HepG2 (cell line): Measurements from ENCODE around the gene CSNK2A2. TPM values are rescaled to one million over a fixed set of nuclear protein-coding genes. Genes with fewer than 3 reads are reported as not detected.

Experiments
- ASH2L ChIP-seq: fragments of 300-600, 200-600 bp; sonication (generic); IDR thresholded peaks from 2 replicates; pipeline ENCODE4 v1.7.0; 2017; ENCODE audit warnings: low read depth, mild to moderate bottlenecking, moderate library complexity, mixed read lengths, low read length; ENCODE audit not compliant: insufficient read length
- CBX1 ChIP-seq: IDR thresholded peaks from one replicate; pipeline ENCODE4 v1.6.1; 2016; ENCODE audit warnings: antibody characterized with exemption, low read depth
- DNMT3B ChIP-seq: conservative IDR thresholded peaks from 2 replicates; pipeline ENCODE4 v1.6.1; 2016; ENCODE audit warnings: missing biosample characterization, control low read depth
- FIP1L1 ChIP-seq: fragments of 200-400 bp; formaldehyde crosslinking; IDR thresholded peaks from 2 replicates; pipeline ENCODE4 v1.6.1; 2018; ENCODE audit warnings: low read depth, mild to moderate bottlenecking, low read length, moderate library complexity, borderline replicate concordance; ENCODE audit not compliant: insufficient read depth
- FOXP1 ChIP-seq, 2 experiments: fragments of 450-650 bp in 1 of 2; IDR thresholded peaks; 2 replicates each; pipeline ENCODE4 v1.6.1; 2017 to 2018; ENCODE audit warnings: antibody characterized with exemption in 1 of 2
- HCFC1 ChIP-seq: fragments of 150-350 bp; IDR thresholded peaks from 2 replicates; pipeline ENCODE4 v1.6.1; 2014; ENCODE audit warnings: low read depth, low read length
- IRF9 ChIP-seq: sonication (generic); formaldehyde crosslinking; IDR thresholded peaks from 2 replicates; pipeline ENCODE4 v1.8.0; 2022; ENCODE audit warnings: missing genetic modification reagents, mild to moderate bottlenecking, borderline replicate concordance
- KLF15 ChIP-seq: sonication (generic); formaldehyde crosslinking; IDR thresholded peaks from 2 replicates; pipeline ENCODE4 v1.8.1; 2023; ENCODE audit warnings: borderline replicate concordance, mild to moderate bottlenecking, inconsistent platforms, missing genetic modification reagents, mixed read lengths
- PHF5A ChIP-seq: IDR thresholded peaks from one replicate; pipeline ENCODE4 v1.6.1; 2018; ENCODE audit warnings: low read depth, missing genetic modification reagents; ENCODE audit not compliant: unreplicated experiment
- RBM22 ChIP-seq: fragments of 200-400 bp; formaldehyde crosslinking; optimal IDR thresholded peaks from 2 replicates; pipeline ENCODE3; 2017; ENCODE audit warnings: mild to moderate bottlenecking, low read length, moderate library complexity
- RXRA ChIP-seq: sonication (generic); formaldehyde crosslinking; IDR thresholded peaks from 2 replicates; pipeline ENCODE4 v1.5.1; 2020; ENCODE audit warnings: missing genetic modification reagents
- SMARCC2 ChIP-seq: fragments of 450-650 bp; IDR thresholded peaks from 2 replicates; pipeline ENCODE4 v1.6.1; 2017; ENCODE audit warnings: antibody characterized with exemption, mild to moderate bottlenecking
- SNAI1 ChIP-seq: sonication (generic); formaldehyde crosslinking; IDR thresholded peaks from 2 replicates; pipeline ENCODE4 v1.5.0; 2020; ENCODE audit warnings: mild to moderate bottlenecking, missing genetic modification reagents, borderline replicate concordance
- SOX6 ChIP-seq, 2 experiments: fragments of 450-650 bp in 1 of 2; sonication (generic) in 1 of 2; formaldehyde crosslinking in 1 of 2; IDR thresholded peaks; 2 replicates each; pipeline versions ENCODE4 v1.4.0 to v1.6.1; 2017 to 2020; ENCODE audit warnings: antibody characterized with exemption in 1 of 2, mild to moderate bottlenecking in 1 of 2, missing genetic modification reagents in 1 of 2
- SRSF9 ChIP-seq: fragments of 200-400 bp; formaldehyde crosslinking; IDR thresholded peaks from 2 replicates; pipeline ENCODE4 v1.6.1; 2018; ENCODE audit warnings: borderline replicate concordance, mild to moderate bottlenecking, low read depth, low read length; ENCODE audit not compliant: insufficient read depth, poor library complexity, severe bottlenecking
- ZFY ChIP-seq: sonication (generic); formaldehyde crosslinking; IDR thresholded peaks from 2 replicates; pipeline ENCODE4 v1.4.0; 2020; ENCODE audit warnings: missing genetic modification reagents
- ZNF138 ChIP-seq: sonication (generic); formaldehyde crosslinking; IDR thresholded peaks from 2 replicates; pipeline ENCODE4 v1.5.0; 2020; ENCODE audit warnings: mild to moderate bottlenecking, low read depth, missing genetic modification reagents
- ZNF350 ChIP-seq: sonication (generic); formaldehyde crosslinking; IDR thresholded peaks from 2 replicates; pipeline ENCODE4 v1.4.0; 2020; ENCODE audit warnings: mild to moderate bottlenecking, low read depth, missing genetic modification reagents, borderline replicate concordance
- ZNF354B ChIP-seq: sonication (generic); formaldehyde crosslinking; IDR thresholded peaks from 2 replicates; pipeline ENCODE4 v1.8.0; 2022; ENCODE audit warnings: mild to moderate bottlenecking, missing genetic modification reagents
- ZNF709 ChIP-seq: sonication (generic); formaldehyde crosslinking; IDR thresholded peaks from 2 replicates; pipeline ENCODE4 v1.5.0; 2020; ENCODE audit warnings: mild to moderate bottlenecking, missing genetic modification reagents
- ZNF740 ChIP-seq: sonication (generic); formaldehyde crosslinking; IDR thresholded peaks from 2 replicates; pipeline ENCODE4 v1.4.0; 2020; ENCODE audit warnings: missing genetic modification reagents
- polyA plus RNA-seq, 8 experiments: library from polyadenylated mRNA; depleted of rRNA in 3 of 8; stranded (reverse) in 7 of 8; unstranded in 1 of 8; fragments of >200 nt; fragmentation: Illumina TruSeq in 4 of 8; extraction: Trizol in 4 of 8; gene quantifications; 2 replicates each; pipeline versions ENCODE4 v1.2.1 to v1.2.3, GENCODE V29; 2011 to 2016; ENCODE audit warnings: low read depth in 4 of 8, missing spikeins in 1 of 8, mixed read lengths in 1 of 8; ENCODE audit not compliant: insufficient read depth in 1 of 8
- total RNA-seq, 5 experiments: library from RNA; depleted of rRNA; stranded (reverse); fragments of >200 nt; fragmentation: Illumina TruSeq; extraction: Trizol; gene quantifications; 2 replicates each; pipeline ENCODE4 v1.2.3, GENCODE V29; 2016; ENCODE audit warnings: low read depth in 1 of 5
- TF ChIP-seq, protein P1 (sequence below): sonication (generic); formaldehyde crosslinking; IDR thresholded peaks from 2 replicates; pipeline ENCODE4 v1.4.0; 2020; ENCODE audit warnings: missing genetic modification reagents, mild to moderate bottlenecking, borderline replicate concordance
- TF ChIP-seq, protein P2 (sequence below): sonication (generic); formaldehyde crosslinking; IDR thresholded peaks from 2 replicates; pipeline ENCODE4 v1.4.0; 2020; ENCODE audit warnings: missing genetic modification reagents

CSNK2A2 gene
- total and polyA plus RNA-seq, 2 of the 13 experiments (the other 11 are each of a cell fraction or from before 2014, with no cell fraction given) = 46.4 to 56.9 TPM

- TF ChIP-seq ZNF350 (CRISPR knock-in tag) (0 out of 2 replicates have a peak, but pooled peaks have one; percentile 23), SNAI1 (CRISPR knock-in tag) (no peak), SMARCC2 (no peak), ZNF740 (no peak), ASH2L (no peak), ZNF138 (no peak), ZNF354B (0 out of 2 replicates have a peak, but pooled peaks have one; percentile 16), CBX1 (no peak), RXRA (CRISPR knock-in tag) (0 out of 2 replicates have a peak, but pooled peaks have one; percentile 33), RBM22 (no peak), FOXP1 (IDR thresholded peaks at IDR 0.05) (no peak), FOXP1 (CRISPR knock-in tag; IDR thresholded peaks at IDR 0.05) (0 out of 2 replicates have a peak, but pooled peaks have one; percentile 22), HCFC1 (no peak), KLF15 (no peak), ZNF709 (CRISPR knock-in tag) (no peak), FIP1L1 (no peak), DNMT3B (CRISPR knock-in tag) (no peak), PHF5A (no peak), SOX6 (IDR thresholded peaks at IDR 0.05) (no peak), SOX6 (CRISPR knock-in tag; IDR thresholded peaks at IDR 0.05) (peak; percentile 60; the same call in 1 of the 2 replicates), IRF9 (no peak), ZFY (CRISPR knock-in tag) (0 out of 2 replicates have a peak, but pooled peaks have one; percentile 14), SRSF9 (no peak)
- TF ChIP-seq, protein P1, sequence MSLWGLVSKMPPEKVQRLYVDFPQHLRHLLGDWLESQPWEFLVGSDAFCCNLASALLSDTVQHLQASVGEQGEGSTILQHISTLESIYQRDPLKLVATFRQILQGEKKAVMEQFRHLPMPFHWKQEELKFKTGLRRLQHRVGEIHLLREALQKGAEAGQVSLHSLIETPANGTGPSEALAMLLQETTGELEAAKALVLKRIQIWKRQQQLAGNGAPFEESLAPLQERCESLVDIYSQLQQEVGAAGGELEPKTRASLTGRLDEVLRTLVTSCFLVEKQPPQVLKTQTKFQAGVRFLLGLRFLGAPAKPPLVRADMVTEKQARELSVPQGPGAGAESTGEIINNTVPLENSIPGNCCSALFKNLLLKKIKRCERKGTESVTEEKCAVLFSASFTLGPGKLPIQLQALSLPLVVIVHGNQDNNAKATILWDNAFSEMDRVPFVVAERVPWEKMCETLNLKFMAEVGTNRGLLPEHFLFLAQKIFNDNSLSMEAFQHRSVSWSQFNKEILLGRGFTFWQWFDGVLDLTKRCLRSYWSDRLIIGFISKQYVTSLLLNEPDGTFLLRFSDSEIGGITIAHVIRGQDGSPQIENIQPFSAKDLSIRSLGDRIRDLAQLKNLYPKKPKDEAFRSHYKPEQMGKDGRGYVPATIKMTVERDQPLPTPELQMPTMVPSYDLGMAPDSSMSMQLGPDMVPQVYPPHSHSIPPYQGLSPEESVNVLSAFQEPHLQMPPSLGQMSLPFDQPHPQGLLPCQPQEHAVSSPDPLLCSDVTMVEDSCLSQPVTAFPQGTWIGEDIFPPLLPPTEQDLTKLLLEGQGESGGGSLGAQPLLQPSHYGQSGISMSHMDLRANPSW (CRISPR knock-in tag) = no peak
- TF ChIP-seq, protein P2, sequence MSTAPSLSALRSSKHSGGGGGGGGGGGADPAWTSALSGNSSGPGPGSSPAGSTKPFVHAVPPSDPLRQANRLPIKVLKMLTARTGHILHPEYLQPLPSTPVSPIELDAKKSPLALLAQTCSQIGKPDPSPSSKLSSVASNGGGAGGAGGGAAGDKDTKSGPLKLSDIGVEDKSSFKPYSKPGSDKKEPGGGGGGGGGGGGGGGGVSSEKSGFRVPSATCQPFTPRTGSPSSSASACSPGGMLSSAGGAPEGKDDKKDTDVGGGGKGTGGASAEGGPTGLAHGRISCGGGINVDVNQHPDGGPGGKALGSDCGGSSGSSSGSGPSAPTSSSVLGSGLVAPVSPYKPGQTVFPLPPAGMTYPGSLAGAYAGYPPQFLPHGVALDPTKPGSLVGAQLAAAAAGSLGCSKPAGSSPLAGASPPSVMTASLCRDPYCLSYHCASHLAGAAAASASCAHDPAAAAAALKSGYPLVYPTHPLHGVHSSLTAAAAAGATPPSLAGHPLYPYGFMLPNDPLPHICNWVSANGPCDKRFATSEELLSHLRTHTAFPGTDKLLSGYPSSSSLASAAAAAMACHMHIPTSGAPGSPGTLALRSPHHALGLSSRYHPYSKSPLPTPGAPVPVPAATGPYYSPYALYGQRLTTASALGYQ (CRISPR knock-in tag) = no peak
Measured at GRCh38 chr16:58222532-58223316, 24.8 kb upstream of the CSNK2A2 start (continued).
